HEK293 (cell line): ENCODE measurements around the gene KLHL22.
A peak's percentile ranks its signal among the peaks of the same experiment; 100 is the strongest.

Source experiments
- CTCF ChIA-PET: fragments of 350-600 bp; formaldehyde crosslinking; extraction: SDS; loops from one replicate; lab custom pipeline; 2021; ENCODE audit warnings: antibody characterized with exemption; lab: Yijun Ruan, JAX
- POLR2A ChIA-PET: fragments of 300-600 bp; formaldehyde crosslinking; extraction: SDS; loops from one replicate; lab custom pipeline; 2020; ENCODE audit warnings: antibody characterized with exemption, inconsistent platforms; lab: Yijun Ruan, JAX
- H3K27ac ChIP-seq: fragments of 200-500 bp; sonication (Bioruptor generic); 2 replicates; pipeline ENCODE4 v1.5.1; 2014; ENCODE audit warnings: low read depth, low read length, control low read depth, inconsistent platforms; ENCODE audit errors: extremely low read depth
- H3K36me3 ChIP-seq, 2 experiments: fragments of 200-500 bp in 1 of 2; sonication (Bioruptor generic) in 1 of 2; 1 replicate in 1 of 2; 2 replicates in 1 of 2; pipeline ENCODE4 v1.5.1; 2014 to 2017; ENCODE audit warnings: inconsistent platforms in 2 of 2, low read length in 2 of 2; ENCODE audit not compliant: control insufficient read depth in 2 of 2, insufficient read depth in 1 of 2
- H3K4me1 ChIP-seq: fragments of 200-500 bp; sonication (Bioruptor generic); 2 replicates; pipeline ENCODE4 v1.5.1; 2014; ENCODE audit warnings: mild to moderate bottlenecking, low read length, inconsistent platforms; ENCODE audit not compliant: control insufficient read depth, insufficient read depth
- H3K4me3 ChIP-seq: 2 replicates; pipeline ENCODE4 v1.5.1; 2011; ENCODE audit warnings: low read depth, mild to moderate bottlenecking, control low read depth, low read length, moderate library complexity
- H3K9me3 ChIP-seq: fragments of 200-500 bp; sonication (Bioruptor generic); 2 replicates; pipeline ENCODE4 v1.5.1; 2014; ENCODE audit warnings: low read depth, low read length, inconsistent platforms; ENCODE audit not compliant: control insufficient read depth, insufficient read depth
- EGR2 ChIP-seq: fragments of 450-650 bp; formaldehyde crosslinking; IDR thresholded peaks from 2 replicates; pipeline ENCODE4 v1.5.1; 2016; ENCODE audit warnings: low read depth, missing biosample characterization, missing genetic modification characterization
- GLIS1 ChIP-seq: fragments of 450-650 bp; formaldehyde crosslinking; IDR thresholded peaks from 2 replicates; pipeline ENCODE4 v1.5.1; 2016; ENCODE audit warnings: missing biosample characterization, missing genetic modification characterization
- HIC1 ChIP-seq: fragments of 450-650 bp; formaldehyde crosslinking; IDR thresholded peaks from 2 replicates; pipeline ENCODE4 v1.5.1; 2016; ENCODE audit warnings: missing biosample characterization, missing genetic modification characterization
- PRDM10 ChIP-seq: fragments of 450-650 bp; formaldehyde crosslinking; IDR thresholded peaks from 2 replicates; pipeline ENCODE4 v1.5.1; 2016; ENCODE audit warnings: missing biosample characterization, missing genetic modification characterization
- TRIM28 ChIP-seq: IDR thresholded peaks from 2 replicates; pipeline ENCODE4 v1.6.1; 2011; ENCODE audit warnings: low read length, control low read depth, borderline replicate concordance
- ZBTB21 ChIP-seq: fragments of 450-650 bp; formaldehyde crosslinking; IDR thresholded peaks from 2 replicates; pipeline ENCODE4 v1.5.1; 2017; ENCODE audit warnings: missing biosample characterization, missing genetic modification characterization
- ZFHX2 ChIP-seq: fragments of 450-650 bp; formaldehyde crosslinking; conservative IDR thresholded peaks from 2 replicates; pipeline ENCODE4 v1.5.1; 2016; ENCODE audit warnings: missing biosample characterization, missing genetic modification characterization
- ZFP69B ChIP-seq: fragments of 450-650 bp; formaldehyde crosslinking; IDR thresholded peaks from 2 replicates; pipeline ENCODE4 v1.5.1; 2016; ENCODE audit warnings: missing biosample characterization, missing genetic modification characterization
- ZIC2 ChIP-seq: fragments of 450-650 bp; formaldehyde crosslinking; IDR thresholded peaks from 2 replicates; pipeline ENCODE4 v1.5.1; 2016; ENCODE audit warnings: missing biosample characterization, missing genetic modification characterization
- ZNF184 ChIP-seq: fragments of 450-650 bp; IDR thresholded peaks from 2 replicates; pipeline ENCODE4 v1.5.1; 2018; ENCODE audit warnings: missing biosample characterization, mild to moderate bottlenecking, missing genetic modification characterization
- ZNF223 ChIP-seq: fragments of 450-650 bp; formaldehyde crosslinking; IDR thresholded peaks from 2 replicates; pipeline ENCODE4 v1.5.1; 2016; ENCODE audit warnings: missing biosample characterization, missing genetic modification characterization
- ZNF274 ChIP-seq, 2 experiments: fragments of 200-500 bp in 1 of 2; fragments of 450-650 bp in 1 of 2; sonication (Bioruptor generic) in 1 of 2; formaldehyde crosslinking in 1 of 2; IDR thresholded peaks; 2 replicates each; pipeline versions ENCODE4 v1.5.1 to v1.6.1; 2014 to 2016; ENCODE audit warnings: borderline replicate concordance in 1 of 2, inconsistent platforms in 1 of 2, low read length in 1 of 2, missing biosample characterization in 1 of 2, missing genetic modification characterization in 1 of 2
- ZNF558 ChIP-seq: fragments of 450-650 bp; formaldehyde crosslinking; IDR thresholded peaks from 2 replicates; pipeline ENCODE4 v1.5.1; 2016; ENCODE audit warnings: missing biosample characterization, missing genetic modification characterization
- ZNF596 ChIP-seq: fragments of 450-650 bp; IDR thresholded peaks from 2 replicates; pipeline ENCODE4 v1.5.0; 2018; ENCODE audit warnings: missing biosample characterization, mild to moderate bottlenecking, missing genetic modification characterization, moderate library complexity
- ZNF600 ChIP-seq: fragments of 450-650 bp; formaldehyde crosslinking; IDR thresholded peaks from 2 replicates; pipeline ENCODE4 v1.5.1; 2016; ENCODE audit warnings: missing biosample characterization, missing genetic modification characterization
- ZNF624 ChIP-seq: fragments of 450-650 bp; formaldehyde crosslinking; IDR thresholded peaks from 2 replicates; pipeline ENCODE4 v1.5.1; 2017; ENCODE audit warnings: missing biosample characterization, missing genetic modification characterization
- ZNF658 ChIP-seq: fragments of 450-650 bp; formaldehyde crosslinking; IDR thresholded peaks from 2 replicates; pipeline ENCODE4; 2016; ENCODE audit warnings: missing biosample characterization, missing genetic modification characterization
- ZNF76 ChIP-seq: fragments of 450-650 bp; formaldehyde crosslinking; IDR thresholded peaks from 2 replicates; pipeline ENCODE4; 2016; ENCODE audit warnings: low read depth, missing biosample characterization, missing genetic modification characterization, borderline replicate concordance
- ZNF791 ChIP-seq: fragments of 450-650 bp; formaldehyde crosslinking; IDR thresholded peaks from 2 replicates; pipeline ENCODE4 v1.5.1; 2016; ENCODE audit warnings: missing biosample characterization, missing genetic modification characterization
- ZSCAN23 ChIP-seq: fragments of 450-650 bp; formaldehyde crosslinking; IDR thresholded peaks from 2 replicates; pipeline ENCODE4 v1.5.1; 2016; ENCODE audit warnings: missing biosample characterization, missing genetic modification characterization
- TF ChIP-seq, protein P1 (sequence below): fragments of 450-650 bp; formaldehyde crosslinking; IDR thresholded peaks from 2 replicates; pipeline ENCODE4 v1.5.1; 2016; ENCODE audit warnings: missing biosample characterization, missing genetic modification characterization
- TF ChIP-seq, protein P2 (sequence below): fragments of 450-650 bp; IDR thresholded peaks from 2 replicates; pipeline ENCODE4 v1.5.1; 2018; ENCODE audit warnings: missing biosample characterization, mild to moderate bottlenecking, missing genetic modification characterization

The KLHL22 gene

DNA sequence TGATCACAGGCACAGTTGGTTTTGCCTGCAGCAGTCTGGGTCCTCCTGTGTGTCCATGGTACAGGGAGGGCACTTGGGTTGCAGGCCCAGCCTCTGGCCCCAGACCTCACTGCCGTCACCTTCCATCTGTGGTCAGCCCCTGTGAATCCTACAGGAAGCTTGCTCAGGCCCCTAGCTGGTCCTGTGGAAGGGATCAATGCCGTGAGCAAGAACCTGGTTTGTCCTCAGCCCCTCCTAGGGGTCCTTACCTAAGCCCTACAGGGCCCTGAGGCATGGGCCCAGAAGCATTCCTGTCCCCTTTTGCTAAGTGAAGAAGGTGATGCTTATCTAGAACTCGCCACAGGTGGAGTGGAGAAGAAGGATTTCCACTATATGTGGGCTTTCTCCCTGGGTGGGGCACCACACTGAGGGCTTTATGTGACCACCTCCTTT is 41.7 kb upstream of the KLHL22 start:
- TF ChIP-seq ZNF184: no peak
- TF ChIP-seq, protein P1, sequence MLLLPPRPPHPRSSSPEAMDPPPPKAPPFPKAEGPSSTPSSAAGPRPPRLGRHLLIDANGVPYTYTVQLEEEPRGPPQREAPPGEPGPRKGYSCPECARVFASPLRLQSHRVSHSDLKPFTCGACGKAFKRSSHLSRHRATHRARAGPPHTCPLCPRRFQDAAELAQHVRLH: no peak
- TF ChIP-seq ZNF791: no peak
- TF ChIP-seq ZSCAN23 (tag by site-specific recombination): no peak
- TF ChIP-seq ZNF658 (tag by site-specific recombination): no peak
- no peak for TF ChIP-seq ZNF600
- TF ChIP-seq, protein P2, sequence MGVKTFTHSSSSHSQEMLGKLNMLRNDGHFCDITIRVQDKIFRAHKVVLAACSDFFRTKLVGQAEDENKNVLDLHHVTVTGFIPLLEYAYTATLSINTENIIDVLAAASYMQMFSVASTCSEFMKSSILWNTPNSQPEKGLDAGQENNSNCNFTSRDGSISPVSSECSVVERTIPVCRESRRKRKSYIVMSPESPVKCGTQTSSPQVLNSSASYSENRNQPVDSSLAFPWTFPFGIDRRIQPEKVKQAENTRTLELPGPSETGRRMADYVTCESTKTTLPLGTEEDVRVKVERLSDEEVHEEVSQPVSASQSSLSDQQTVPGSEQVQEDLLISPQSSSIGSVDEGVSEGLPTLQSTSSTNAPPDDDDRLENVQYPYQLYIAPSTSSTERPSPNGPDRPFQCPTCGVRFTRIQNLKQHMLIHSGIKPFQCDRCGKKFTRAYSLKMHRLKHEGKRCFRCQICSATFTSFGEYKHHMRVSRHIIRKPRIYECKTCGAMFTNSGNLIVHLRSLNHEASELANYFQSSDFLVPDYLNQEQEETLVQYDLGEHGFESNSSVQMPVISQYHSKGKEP: no peak
- no peak for TF ChIP-seq ZNF558 (tag by site-specific recombination)
- TF ChIP-seq ZNF274 (IDR thresholded peaks at IDR 0.05; ENCODE audit: low read length): no peak
- TF ChIP-seq ZNF274 (tag by site-specific recombination; IDR thresholded peaks at IDR 0.05; ENCODE audit: borderline replicate concordance): no peak
- no peak for TF ChIP-seq TRIM28
- no peak for TF ChIP-seq ZBTB21 (tag by site-specific recombination)
- TF ChIP-seq ZNF76: no peak
- TF ChIP-seq ZNF624 (tag by site-specific recombination): no peak
- Histone ChIP-seq H3K36me3 (peaks cover 17 to 65% of the 10 kb centered on the region in 2 experiments), H3K4me3 (no peak overlapping the region), H3K9me3 (no peaks in the 10 kb centered on the region), H3K27ac (no peak overlapping the region), H3K4me1 (no peaks in the 10 kb centered on the region)
- POLR2A ChIA-PET: no interaction called here
- CTCF ChIA-PET: interaction anchor here (0.6 to 3.2 kb wide), 2 partner anchors 27 to 35 kb away, joined by 3 to 19 read pairs; no protein-coding TSS in a partner anchor

GRCh38 chr22:20536590-20537324 is 41.2 kb upstream of the KLHL22 start:
- Histone ChIP-seq H3K27ac (no peak overlapping the region), H3K36me3 (peaks cover 17 to 59% of the 10 kb centered on the region in 2 experiments), H3K4me3 (no peak overlapping the region), H3K9me3 (no peaks in the 10 kb centered on the region), H3K4me1 (peaks cover 2% of the 10 kb centered on the region)
- POLR2A ChIA-PET: interaction anchor here (0.6 kb wide), 1 partner anchor 28 kb away, joined by 5 read pairs; no protein-coding TSS in a partner anchor
- CTCF ChIA-PET: interaction anchor here (3.2 kb wide), 1 partner anchor 27 kb away, joined by 19 read pairs; no protein-coding TSS in a partner anchor
- TF ChIP-seq ZNF223 (no peak), PRDM10 (tag by site-specific recombination) (peak; percentile 94), ZNF596 (no peak)

- H3K4me3 ChIP-seq: no peak overlapping the region
- POLR2A ChIA-PET: interaction anchor here (1.2 kb wide), 1 partner anchor 26 kb away, joined by 3 read pairs; the partner anchor contains the start of gene MED15
- no peak overlapping the region for H3K27ac ChIP-seq
- peaks cover 6 to 44% of the 10 kb centered on the region in 2 experiments; a peak in 2 of 3 replicates for H3K36me3 ChIP-seq
- no peaks in the 10 kb centered on the region for H3K9me3 ChIP-seq
- H3K4me1 ChIP-seq: peaks cover 15% of the 10 kb centered on the region
- CTCF ChIA-PET: interaction anchor here (4.2 kb wide), 1 partner anchor 30 kb away, joined by 40 read pairs; no protein-coding TSS in a partner anchor
- no peak for TF ChIP-seq ZFP69B (tag by site-specific recombination)
- TF ChIP-seq GLIS1 (tag by site-specific recombination): peak; percentile 31; the same call in 1 of the 2 replicates
- TF ChIP-seq ZIC2 (tag by site-specific recombination): peak; percentile 27; the same call in 1 of the 2 replicates
- peak; percentile 39; the same call in 1 of the 2 replicates for TF ChIP-seq EGR2 (tag by site-specific recombination)
- TF ChIP-seq ZFHX2 (tag by site-specific recombination): 0 out of 2 replicates have a peak, but pooled peaks have one; percentile 30
- TF ChIP-seq HIC1 (tag by site-specific recombination): no peak
Measured at GRCh38 chr22:20533879-20534265, 38.3 kb upstream of the KLHL22 start.
